Transverse colon (tissue), 4 donors: ENCODE data around the gene SMC1A.

Source experiments
- EP300 ChIP-seq: sonication (generic); formaldehyde crosslinking; IDR thresholded peaks from one replicate; pipeline ENCODE4 v1.6.1; 2017; ENCODE audit warnings: antibody characterized with exemption, low read depth
- POLR2A ChIP-seq: fragments of 450-650 bp; IDR thresholded peaks from one replicate; pipeline ENCODE4 v1.6.1; 2016; ENCODE audit warnings: antibody characterized with exemption, mild to moderate bottlenecking, moderate library complexity
- POLR2AphosphoS5 ChIP-seq, 3 donors: sonication (generic); formaldehyde crosslinking; IDR thresholded peaks; one replicate each; pipeline ENCODE4 v1.6.1; 2016; ENCODE audit warnings: antibody characterized with exemption in 3 of 3
- TF ChIP-seq, protein P1 (sequence below), 5 experiments: fragments of 200-600 bp in 3 of 5; fragments of 450-650 bp in 2 of 5; sonication (generic) in 3 of 5; IDR thresholded peaks; 1 replicate in 2 of 5; 2 replicates in 3 of 5; pipeline ENCODE4 v1.5.1; 2016 to 2017; ENCODE audit warnings: antibody characterized with exemption in 5 of 5, inconsistent platforms in 3 of 5, mild to moderate bottlenecking in 2 of 5, moderate library complexity in 1 of 5

DNA sequence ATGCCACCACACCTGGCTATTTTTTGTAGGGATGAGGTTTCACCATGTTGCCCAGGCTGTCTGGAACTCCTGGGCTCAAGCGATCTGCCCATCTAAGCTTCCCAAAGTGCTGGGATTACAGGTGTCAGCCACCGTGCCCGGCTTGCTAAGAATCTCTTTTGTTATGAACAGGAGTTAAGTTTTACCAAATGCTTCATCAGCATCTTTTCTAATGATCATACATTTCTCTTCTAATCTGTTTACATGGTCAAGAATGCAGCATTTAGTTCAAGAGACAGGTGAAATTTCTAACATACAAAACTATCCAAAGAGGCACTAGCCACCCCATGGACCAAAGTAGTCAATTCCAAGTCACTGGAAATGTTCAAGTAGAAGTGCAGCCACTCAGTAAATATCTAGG lies 88.6 kb downstream of the SMC1A start:
- no peak for TF ChIP-seq POLR2A
- TF ChIP-seq, protein P1, sequence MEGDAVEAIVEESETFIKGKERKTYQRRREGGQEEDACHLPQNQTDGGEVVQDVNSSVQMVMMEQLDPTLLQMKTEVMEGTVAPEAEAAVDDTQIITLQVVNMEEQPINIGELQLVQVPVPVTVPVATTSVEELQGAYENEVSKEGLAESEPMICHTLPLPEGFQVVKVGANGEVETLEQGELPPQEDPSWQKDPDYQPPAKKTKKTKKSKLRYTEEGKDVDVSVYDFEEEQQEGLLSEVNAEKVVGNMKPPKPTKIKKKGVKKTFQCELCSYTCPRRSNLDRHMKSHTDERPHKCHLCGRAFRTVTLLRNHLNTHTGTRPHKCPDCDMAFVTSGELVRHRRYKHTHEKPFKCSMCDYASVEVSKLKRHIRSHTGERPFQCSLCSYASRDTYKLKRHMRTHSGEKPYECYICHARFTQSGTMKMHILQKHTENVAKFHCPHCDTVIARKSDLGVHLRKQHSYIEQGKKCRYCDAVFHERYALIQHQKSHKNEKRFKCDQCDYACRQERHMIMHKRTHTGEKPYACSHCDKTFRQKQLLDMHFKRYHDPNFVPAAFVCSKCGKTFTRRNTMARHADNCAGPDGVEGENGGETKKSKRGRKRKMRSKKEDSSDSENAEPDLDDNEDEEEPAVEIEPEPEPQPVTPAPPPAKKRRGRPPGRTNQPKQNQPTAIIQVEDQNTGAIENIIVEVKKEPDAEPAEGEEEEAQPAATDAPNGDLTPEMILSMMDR (IDR thresholded peaks at IDR 0.05), result no peak
- no peak for TF ChIP-seq POLR2AphosphoS5 (IDR thresholded peaks at IDR 0.05)
- no peak for TF ChIP-seq EP300
